ENCODE data around the gene HNRNPA2B1.

HNRNPA2B1 gene

DNA sequence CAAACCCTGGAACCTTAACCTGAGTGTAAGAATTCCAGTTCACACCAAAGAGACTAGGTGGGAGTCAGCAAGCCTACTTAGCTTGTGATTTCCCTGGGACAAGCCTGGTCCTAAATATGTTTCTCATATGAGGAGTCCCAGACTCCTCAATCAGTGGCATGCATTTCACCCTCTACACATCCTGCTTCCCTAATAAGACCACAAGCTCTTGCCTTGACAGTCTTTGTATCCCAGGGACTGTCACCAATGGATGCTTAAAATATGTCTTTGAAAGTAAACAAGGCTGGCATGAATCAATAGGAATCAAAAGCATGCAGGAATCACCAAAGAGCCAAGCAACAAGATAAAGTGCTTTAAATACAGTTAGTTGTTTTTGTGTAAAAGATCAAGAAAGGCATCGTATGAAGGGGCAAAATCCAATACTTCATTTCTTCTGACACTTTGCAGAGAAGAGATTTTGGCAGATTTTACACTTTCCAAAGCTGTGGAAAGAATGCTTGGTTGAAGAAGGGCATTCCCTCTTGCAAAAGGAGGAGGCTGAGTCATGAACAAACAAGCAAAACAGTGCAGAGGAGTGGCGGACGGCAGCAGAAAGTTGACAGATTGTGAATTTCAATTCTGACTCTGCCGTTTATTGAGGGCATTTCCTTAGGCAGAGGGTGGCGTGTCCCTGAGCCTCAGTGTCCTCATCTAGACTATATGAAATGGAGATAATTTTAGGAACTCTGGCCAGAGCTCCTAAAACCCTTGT is 57.1 kb downstream of the HNRNPA2B1 start:
- no peak for DNase-seq

DNA sequence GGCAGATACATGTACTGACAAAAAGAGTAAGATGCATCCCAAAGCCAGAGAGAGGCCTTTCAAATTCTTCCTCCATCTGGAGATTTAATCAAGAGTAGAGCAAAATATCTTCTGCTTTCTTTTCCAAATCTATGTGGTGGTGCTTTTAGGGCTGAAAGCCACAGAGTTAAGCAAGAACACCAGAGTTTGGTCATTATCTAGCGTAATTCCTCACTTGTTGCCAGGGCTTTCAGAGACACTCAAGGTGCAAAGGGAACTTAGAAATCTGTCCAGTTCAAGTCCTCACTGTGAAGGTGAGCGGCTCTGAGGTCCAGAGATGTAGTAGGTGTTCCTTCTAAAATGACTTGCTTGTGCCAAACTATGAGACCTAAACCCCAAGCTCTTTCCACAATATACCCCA is 59.5 kb downstream of the HNRNPA2B1 start:
- DNase-seq, result peak; percentile 21

DNA sequence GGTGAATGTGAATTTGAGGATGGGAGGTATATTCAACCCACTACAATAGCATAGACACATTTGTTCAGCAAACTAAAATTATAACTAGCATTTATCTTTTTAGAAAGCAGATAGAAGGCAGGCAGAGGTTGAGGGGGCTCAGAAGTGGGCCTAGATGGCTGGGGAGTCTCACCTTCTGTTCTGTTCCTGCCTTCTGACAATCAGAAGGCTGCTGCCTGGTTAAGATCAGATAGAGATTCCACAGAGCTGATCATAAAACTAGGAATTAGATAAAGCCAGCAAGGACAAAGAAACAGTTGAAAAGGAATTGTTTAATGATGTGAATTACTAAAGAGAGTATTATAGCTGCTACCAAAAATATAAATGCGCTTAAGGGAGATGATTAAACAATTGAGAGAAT is 60.2 kb downstream of the HNRNPA2B1 start:
- DNase-seq, result no peak

Measured in OCI-M1 (cell line).